ENCODE data around the gene SMARCC2. TPM values are rescaled to one million over a fixed set of nuclear protein-coding genes. Genes with fewer than 3 reads are reported as not detected.

The SMARCC2 gene
- total and polyA plus RNA-seq, 9 of the 15 experiments (the other 6 are each of a cell fraction or from before 2014, with no cell fraction given) = 11.9 to 86.0 (median 36.6) TPM

DNA sequence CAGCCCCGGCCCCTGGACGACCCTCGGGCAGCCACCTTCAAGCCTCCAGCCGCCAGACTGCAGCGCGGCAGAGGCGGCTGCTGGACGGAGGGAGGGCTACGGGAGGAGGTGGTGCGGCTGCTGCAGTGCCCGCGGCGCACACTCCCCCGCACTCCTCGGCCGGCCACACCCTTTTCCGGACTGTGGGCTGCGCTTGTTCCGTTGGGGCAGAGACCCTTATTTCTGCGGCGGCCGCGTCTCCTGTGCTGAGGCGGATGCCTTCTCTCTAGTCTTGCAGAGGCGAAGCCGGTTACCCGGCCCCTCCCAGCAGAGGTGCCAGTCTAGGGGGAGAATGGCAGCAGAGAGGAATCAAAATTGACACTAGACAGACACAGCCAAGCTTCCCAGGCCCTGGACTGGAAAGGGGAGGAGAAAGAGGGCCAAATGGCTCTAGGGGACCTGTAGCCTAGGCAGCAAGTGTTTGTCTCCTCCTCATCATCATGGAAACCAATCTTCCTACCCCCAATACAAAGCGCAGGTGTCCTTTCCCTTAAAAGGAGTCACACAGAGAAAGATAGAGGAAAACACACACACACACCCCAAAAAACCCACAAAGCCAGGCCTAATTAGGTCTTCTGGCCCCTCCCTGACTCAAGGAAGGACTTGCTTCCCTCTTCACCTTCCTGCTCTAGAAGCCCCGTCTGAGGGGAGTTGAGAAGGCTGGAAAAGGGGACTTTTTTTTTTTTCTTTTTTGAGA lies 59.9 kb downstream of the SMARCC2 start (continued):
- TF ChIP-seq, protein P1, sequence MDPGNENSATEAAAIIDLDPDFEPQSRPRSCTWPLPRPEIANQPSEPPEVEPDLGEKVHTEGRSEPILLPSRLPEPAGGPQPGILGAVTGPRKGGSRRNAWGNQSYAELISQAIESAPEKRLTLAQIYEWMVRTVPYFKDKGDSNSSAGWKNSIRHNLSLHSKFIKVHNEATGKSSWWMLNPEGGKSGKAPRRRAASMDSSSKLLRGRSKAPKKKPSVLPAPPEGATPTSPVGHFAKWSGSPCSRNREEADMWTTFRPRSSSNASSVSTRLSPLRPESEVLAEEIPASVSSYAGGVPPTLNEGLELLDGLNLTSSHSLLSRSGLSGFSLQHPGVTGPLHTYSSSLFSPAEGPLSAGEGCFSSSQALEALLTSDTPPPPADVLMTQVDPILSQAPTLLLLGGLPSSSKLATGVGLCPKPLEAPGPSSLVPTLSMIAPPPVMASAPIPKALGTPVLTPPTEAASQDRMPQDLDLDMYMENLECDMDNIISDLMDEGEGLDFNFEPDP (CRISPR knock-in tag; IDR thresholded peaks at IDR 0.05) = no peak
- TF ChIP-seq GTF2E2 (tag; IDR thresholded peaks at IDR 0.05) (no peak), NCOR1 (IDR thresholded peaks at IDR 0.05) (peak; percentile 68), SOX6 (IDR thresholded peaks at IDR 0.05) (peak; percentile 65), ETV5 (CRISPR knock-in tag; IDR thresholded peaks at IDR 0.05; ENCODE audit: low read depth) (peak; percentile 87), EP400 (IDR thresholded peaks at IDR 0.05) (peak; percentile 68), IFI16 (CRISPR knock-in tag; IDR thresholded peaks at IDR 0.05) (no peak), NFE2 (IDR thresholded peaks at IDR 0.05; ENCODE audit: low read depth) (no peak), TCF7 (IDR thresholded peaks at IDR 0.05; ENCODE audit: borderline replicate concordance) (no peak; the same call in 1 of the 2 replicates), TFAM (CRISPR knock-in tag; conservative IDR thresholded peaks at IDR 0.05) (no peak), MAZ (CRISPR knock-in tag; conservative IDR thresholded peaks at IDR 0.05 in 1 of 2, IDR thresholded peaks at IDR 0.05 in 1 of 2) (peak; percentile 75 to 84), NEUROD1 (IDR thresholded peaks at IDR 0.05; ENCODE audit: borderline replicate concordance, low read depth, low read length, partially characterized antibody) (peak; percentile 65), ZNF551 (CRISPR knock-in tag; IDR thresholded peaks at IDR 0.05) (no peak), POLR2B (IDR thresholded peaks at IDR 0.05; ENCODE audit: low read depth, partially characterized antibody) (peak; percentile 87), SMAD3 (CRISPR knock-in tag; conservative IDR thresholded peaks at IDR 0.05) (0 out of 2 replicates have a peak, but pooled peaks have one; percentile 37), KAT8 (IDR thresholded peaks at IDR 0.05; ENCODE audit: low read depth) (no peak)
- TF ChIP-seq, protein P2, sequence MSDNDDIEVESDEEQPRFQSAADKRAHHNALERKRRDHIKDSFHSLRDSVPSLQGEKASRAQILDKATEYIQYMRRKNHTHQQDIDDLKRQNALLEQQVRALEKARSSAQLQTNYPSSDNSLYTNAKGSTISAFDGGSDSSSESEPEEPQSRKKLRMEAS (CRISPR knock-in tag; IDR thresholded peaks at IDR 0.05) = peak; percentile 33; the same call in 1 of the 2 replicates
- TF ChIP-seq, protein P3, sequence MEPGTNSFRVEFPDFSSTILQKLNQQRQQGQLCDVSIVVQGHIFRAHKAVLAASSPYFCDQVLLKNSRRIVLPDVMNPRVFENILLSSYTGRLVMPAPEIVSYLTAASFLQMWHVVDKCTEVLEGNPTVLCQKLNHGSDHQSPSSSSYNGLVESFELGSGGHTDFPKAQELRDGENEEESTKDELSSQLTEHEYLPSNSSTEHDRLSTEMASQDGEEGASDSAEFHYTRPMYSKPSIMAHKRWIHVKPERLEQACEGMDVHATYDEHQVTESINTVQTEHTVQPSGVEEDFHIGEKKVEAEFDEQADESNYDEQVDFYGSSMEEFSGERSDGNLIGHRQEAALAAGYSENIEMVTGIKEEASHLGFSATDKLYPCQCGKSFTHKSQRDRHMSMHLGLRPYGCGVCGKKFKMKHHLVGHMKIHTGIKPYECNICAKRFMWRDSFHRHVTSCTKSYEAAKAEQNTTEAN (CRISPR knock-in tag; IDR thresholded peaks at IDR 0.05) = 0 out of 2 replicates have a peak, but pooled peaks have one; percentile 57
- TF ChIP-seq, protein P4, sequence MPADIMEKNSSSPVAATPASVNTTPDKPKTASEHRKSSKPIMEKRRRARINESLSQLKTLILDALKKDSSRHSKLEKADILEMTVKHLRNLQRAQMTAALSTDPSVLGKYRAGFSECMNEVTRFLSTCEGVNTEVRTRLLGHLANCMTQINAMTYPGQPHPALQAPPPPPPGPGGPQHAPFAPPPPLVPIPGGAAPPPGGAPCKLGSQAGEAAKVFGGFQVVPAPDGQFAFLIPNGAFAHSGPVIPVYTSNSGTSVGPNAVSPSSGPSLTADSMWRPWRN (IDR thresholded peaks at IDR 0.05; ENCODE audit: low read depth) = no peak
- TF ChIP-seq, protein P5, sequence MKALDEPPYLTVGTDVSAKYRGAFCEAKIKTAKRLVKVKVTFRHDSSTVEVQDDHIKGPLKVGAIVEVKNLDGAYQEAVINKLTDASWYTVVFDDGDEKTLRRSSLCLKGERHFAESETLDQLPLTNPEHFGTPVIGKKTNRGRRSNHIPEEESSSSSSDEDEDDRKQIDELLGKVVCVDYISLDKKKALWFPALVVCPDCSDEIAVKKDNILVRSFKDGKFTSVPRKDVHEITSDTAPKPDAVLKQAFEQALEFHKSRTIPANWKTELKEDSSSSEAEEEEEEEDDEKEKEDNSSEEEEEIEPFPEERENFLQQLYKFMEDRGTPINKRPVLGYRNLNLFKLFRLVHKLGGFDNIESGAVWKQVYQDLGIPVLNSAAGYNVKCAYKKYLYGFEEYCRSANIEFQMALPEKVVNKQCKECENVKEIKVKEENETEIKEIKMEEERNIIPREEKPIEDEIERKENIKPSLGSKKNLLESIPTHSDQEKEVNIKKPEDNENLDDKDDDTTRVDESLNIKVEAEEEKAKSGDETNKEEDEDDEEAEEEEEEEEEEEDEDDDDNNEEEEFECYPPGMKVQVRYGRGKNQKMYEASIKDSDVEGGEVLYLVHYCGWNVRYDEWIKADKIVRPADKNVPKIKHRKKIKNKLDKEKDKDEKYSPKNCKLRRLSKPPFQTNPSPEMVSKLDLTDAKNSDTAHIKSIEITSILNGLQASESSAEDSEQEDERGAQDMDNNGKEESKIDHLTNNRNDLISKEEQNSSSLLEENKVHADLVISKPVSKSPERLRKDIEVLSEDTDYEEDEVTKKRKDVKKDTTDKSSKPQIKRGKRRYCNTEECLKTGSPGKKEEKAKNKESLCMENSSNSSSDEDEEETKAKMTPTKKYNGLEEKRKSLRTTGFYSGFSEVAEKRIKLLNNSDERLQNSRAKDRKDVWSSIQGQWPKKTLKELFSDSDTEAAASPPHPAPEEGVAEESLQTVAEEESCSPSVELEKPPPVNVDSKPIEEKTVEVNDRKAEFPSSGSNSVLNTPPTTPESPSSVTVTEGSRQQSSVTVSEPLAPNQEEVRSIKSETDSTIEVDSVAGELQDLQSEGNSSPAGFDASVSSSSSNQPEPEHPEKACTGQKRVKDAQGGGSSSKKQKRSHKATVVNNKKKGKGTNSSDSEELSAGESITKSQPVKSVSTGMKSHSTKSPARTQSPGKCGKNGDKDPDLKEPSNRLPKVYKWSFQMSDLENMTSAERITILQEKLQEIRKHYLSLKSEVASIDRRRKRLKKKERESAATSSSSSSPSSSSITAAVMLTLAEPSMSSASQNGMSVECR (CRISPR knock-in tag; IDR thresholded peaks at IDR 0.05) = peak; percentile 68; the same call in 1 of the 2 replicates

All from K562 (cell line).